ENCODE measurements around the gene TMC1. TPM values are rescaled to one million over a fixed set of nuclear protein-coding genes. Genes with fewer than 3 reads are reported as not detected.

Gene TMC1
- polyA plus RNA-seq, 2 of the 4 experiments (the other 2 are of a cell fraction) = 0.12 to 0.17 TPM

DNA sequence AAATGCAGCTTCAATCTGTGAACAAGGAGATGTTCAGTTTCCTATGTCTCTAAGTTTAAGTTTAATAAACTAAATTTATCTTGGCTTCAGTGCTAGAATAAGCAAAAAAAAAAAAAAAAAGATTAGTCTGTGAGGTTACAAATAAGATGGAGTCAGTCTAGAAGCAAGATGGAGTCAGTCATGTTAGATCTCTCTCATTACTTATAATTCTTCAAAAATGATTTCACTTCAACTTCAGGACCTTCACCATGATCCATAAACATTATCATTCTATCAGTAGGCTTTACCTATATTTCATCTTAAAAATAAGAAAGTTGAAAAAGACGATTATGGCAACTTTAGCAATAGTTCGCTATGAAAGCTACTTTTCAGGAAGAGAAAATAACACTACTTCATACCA, 30.2 kb upstream of the TMC1 start:
- FAIRE-seq = no peak
- ATAC-seq = no peak
- 86% methylated on average over 2 of the region's 2 CpGs for WGBS (ENCODE audit: missing lambda C conversion rate)
- Histone ChIP-seq H3K4me1 (peaks cover 4% of the 10 kb centered on the region; the same call in 1 of the 3 replicates), H3K4me2 (peak overlapping the region; percentile 52), H3K4me3 (no peak overlapping the region), H3K27ac (peak overlapping the region in 1 of 2 experiments; percentile 66; a peak in 4 of 6 replicates), H3K9me3 (no peaks in the 10 kb centered on the region)
- TF ChIP-seq GATA3 (IDR thresholded peaks at IDR 0.05; ENCODE audit: borderline replicate concordance) (no peak), RFX5 (IDR thresholded peaks at IDR 0.05) (no peak), NFE2L2 (conservative IDR thresholded peaks at IDR 0.05; ENCODE audit: low read length) (no peak), MAFK (IDR thresholded peaks at IDR 0.05; ENCODE audit: partially characterized antibody) (no peak), ZSCAN20 (CRISPR knock-in tag; IDR thresholded peaks at IDR 0.05) (peak; percentile 92), JUN (IDR thresholded peaks at IDR 0.05) (no peak), HOXB13 (CRISPR knock-in tag; IDR thresholded peaks at IDR 0.05; ENCODE audit: low read depth) (no peak), KDM5A (IDR thresholded peaks at IDR 0.05) (no peak), ZFP36 (IDR thresholded peaks at IDR 0.05; ENCODE audit: borderline replicate concordance, partially characterized antibody) (no peak), RCOR1 (IDR thresholded peaks at IDR 0.05; ENCODE audit: low read depth, low read length) (no peak), FOXS1 (CRISPR knock-in tag; IDR thresholded peaks at IDR 0.05) (no peak), RNF2 (IDR thresholded peaks at IDR 0.05; ENCODE audit: borderline replicate concordance, low read depth) (no peak), HDAC2 (IDR thresholded peaks at IDR 0.05) (no peak), HEYL (CRISPR knock-in tag; IDR thresholded peaks at IDR 0.05) (0 out of 2 replicates have a peak, but pooled peaks have one; percentile 37), EHMT2 (IDR thresholded peaks at IDR 0.05; ENCODE audit: low read depth) (no peak)
- TF ChIP-seq, protein P1, sequence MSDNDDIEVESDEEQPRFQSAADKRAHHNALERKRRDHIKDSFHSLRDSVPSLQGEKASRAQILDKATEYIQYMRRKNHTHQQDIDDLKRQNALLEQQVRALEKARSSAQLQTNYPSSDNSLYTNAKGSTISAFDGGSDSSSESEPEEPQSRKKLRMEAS (IDR thresholded peaks at IDR 0.05) = no peak
- POLR2A ChIA-PET = interaction anchor here (0.9 kb wide), 1 partner anchor 13 kb away, joined by 5 read pairs; no protein-coding TSS in a partner anchor
- CTCF ChIA-PET = no interaction called here
- DNase-seq (ENCODE audit: low read depth in 1 of 2, low spot score in 1 of 2) = no peak

- ChIA-PET POLR2A (no interaction called here), CTCF (interaction anchor here (0.8 to 1.8 kb wide), 5 partner anchors 11 to 455 kb away, joined by 3 to 4 read pairs (median 3); no protein-coding TSS in a partner anchor)
- H3K27ac ChIP-seq = no peak overlapping the region
These were observed 27.4 kb upstream of the TMC1 start for GRCh38 chr9:72494051-72494450.

More at GRCh38 chr9:72494051-72494450, 27.4 kb upstream of the TMC1 start:
- FAIRE-seq (no peak), ATAC-seq (no peak), DNase-seq (ENCODE audit: low read depth in 1 of 2, low spot score in 1 of 2) (no peak)
- no peak overlapping the region for H3K4me2 ChIP-seq
- H3K4me3 ChIP-seq = no peak overlapping the region
- TF ChIP-seq, protein P2, sequence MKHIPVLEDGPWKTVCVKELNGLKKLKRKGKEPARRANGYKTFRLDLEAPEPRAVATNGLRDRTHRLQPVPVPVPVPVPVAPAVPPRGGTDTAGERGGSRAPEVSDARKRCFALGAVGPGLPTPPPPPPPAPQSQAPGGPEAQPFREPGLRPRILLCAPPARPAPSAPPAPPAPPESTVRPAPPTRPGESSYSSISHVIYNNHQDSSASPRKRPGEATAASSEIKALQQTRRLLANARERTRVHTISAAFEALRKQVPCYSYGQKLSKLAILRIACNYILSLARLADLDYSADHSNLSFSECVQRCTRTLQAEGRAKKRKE (CRISPR knock-in tag; IDR thresholded peaks at IDR 0.05; ENCODE audit: low read depth) = no peak
- TF ChIP-seq, protein P3, sequence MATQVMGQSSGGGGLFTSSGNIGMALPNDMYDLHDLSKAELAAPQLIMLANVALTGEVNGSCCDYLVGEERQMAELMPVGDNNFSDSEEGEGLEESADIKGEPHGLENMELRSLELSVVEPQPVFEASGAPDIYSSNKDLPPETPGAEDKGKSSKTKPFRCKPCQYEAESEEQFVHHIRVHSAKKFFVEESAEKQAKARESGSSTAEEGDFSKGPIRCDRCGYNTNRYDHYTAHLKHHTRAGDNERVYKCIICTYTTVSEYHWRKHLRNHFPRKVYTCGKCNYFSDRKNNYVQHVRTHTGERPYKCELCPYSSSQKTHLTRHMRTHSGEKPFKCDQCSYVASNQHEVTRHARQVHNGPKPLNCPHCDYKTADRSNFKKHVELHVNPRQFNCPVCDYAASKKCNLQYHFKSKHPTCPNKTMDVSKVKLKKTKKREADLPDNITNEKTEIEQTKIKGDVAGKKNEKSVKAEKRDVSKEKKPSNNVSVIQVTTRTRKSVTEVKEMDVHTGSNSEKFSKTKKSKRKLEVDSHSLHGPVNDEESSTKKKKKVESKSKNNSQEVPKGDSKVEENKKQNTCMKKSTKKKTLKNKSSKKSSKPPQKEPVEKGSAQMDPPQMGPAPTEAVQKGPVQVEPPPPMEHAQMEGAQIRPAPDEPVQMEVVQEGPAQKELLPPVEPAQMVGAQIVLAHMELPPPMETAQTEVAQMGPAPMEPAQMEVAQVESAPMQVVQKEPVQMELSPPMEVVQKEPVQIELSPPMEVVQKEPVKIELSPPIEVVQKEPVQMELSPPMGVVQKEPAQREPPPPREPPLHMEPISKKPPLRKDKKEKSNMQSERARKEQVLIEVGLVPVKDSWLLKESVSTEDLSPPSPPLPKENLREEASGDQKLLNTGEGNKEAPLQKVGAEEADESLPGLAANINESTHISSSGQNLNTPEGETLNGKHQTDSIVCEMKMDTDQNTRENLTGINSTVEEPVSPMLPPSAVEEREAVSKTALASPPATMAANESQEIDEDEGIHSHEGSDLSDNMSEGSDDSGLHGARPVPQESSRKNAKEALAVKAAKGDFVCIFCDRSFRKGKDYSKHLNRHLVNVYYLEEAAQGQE (IDR thresholded peaks at IDR 0.05) = no peak
- TF ChIP-seq MYC (IDR thresholded peaks at IDR 0.05; ENCODE audit: borderline replicate concordance, low read length) (no peak), NPAS2 (CRISPR knock-in tag; IDR thresholded peaks at IDR 0.05; ENCODE audit: borderline replicate concordance) (no peak), RARB (CRISPR knock-in tag; IDR thresholded peaks at IDR 0.05) (no peak), PBX3 (IDR thresholded peaks at IDR 0.05) (no peak), POLR2A (IDR thresholded peaks at IDR 0.05; ENCODE audit: low read length) (no peak), JUNB (IDR thresholded peaks at IDR 0.05) (no peak), MAFK (IDR thresholded peaks at IDR 0.05; ENCODE audit: partially characterized antibody) (no peak), FOSB (CRISPR knock-in tag; IDR thresholded peaks at IDR 0.05) (no peak), NR3C1 (IDR thresholded peaks at IDR 0.05) (no peak), HMGXB4 (CRISPR knock-in tag; IDR thresholded peaks at IDR 0.05; ENCODE audit: borderline replicate concordance) (no peak), EHF (CRISPR knock-in tag; IDR thresholded peaks at IDR 0.05) (no peak), EHMT2 (IDR thresholded peaks at IDR 0.05; ENCODE audit: low read depth) (no peak), HOXA7 (CRISPR knock-in tag; IDR thresholded peaks at IDR 0.05) (no peak), SREBF2 (IDR thresholded peaks at IDR 0.05) (no peak), CBX2 (IDR thresholded peaks at IDR 0.05; ENCODE audit: borderline replicate concordance, low read depth) (no peak), CHD4 (IDR thresholded peaks at IDR 0.05; ENCODE audit: borderline replicate concordance) (no peak)
- no peaks in the 10 kb centered on the region for H3K4me1 ChIP-seq
- H3K9me3 ChIP-seq = no peaks in the 10 kb centered on the region

All from A549 (cell line).